Raji (cell line): ENCODE measurements around the gene RANGAP1.
A peak's percentile ranks its signal among the peaks of the same experiment; 100 is the strongest.

Source experiments
- POLR2A ChIP-seq: IDR thresholded peaks from 2 replicates; pipeline ENCODE4 v1.6.1; 2011; ENCODE audit warnings: low read depth, low read length, control low read depth; ENCODE audit not compliant: insufficient read depth

RANGAP1 gene

GRCh38 chr22:41204992-41205900, 80.7 kb downstream of the RANGAP1 start, which contains the start of gene L3MBTL2:
Gene L3MBTL2 (plus strand): TSS chr22:41205312. CDS start chr22:41205363, 51 bp downstream.
- TF ChIP-seq POLR2A = peak; percentile 91

GRCh38 chr22:41204066-41204465, 81.9 kb downstream of the RANGAP1 start:
- TF ChIP-seq POLR2A = no peak

DNA sequence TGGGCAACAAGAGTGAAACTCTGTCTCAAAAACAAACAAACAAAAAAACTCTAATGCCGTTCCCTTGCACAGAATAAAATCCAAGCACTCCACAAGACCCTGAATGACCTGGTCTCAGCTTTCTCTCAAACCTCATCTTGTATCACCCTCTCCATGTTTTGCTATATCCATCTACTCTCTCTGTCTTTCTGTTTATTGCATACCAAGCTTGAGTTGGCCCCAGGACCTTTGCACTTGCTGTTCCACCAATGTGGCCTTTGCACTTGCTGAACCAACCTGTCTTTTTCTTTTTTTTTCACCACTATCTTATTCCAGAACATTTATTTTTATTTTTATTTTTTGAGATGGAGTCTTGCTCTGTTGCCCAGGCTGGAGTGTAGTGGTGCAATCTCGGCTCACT, 82.9 kb downstream of the RANGAP1 start:
- no peak for TF ChIP-seq POLR2A

- no peak for TF ChIP-seq POLR2A
These were observed 84.8 kb downstream of the RANGAP1 start for GRCh38 chr22:41201141-41201540.

DNA sequence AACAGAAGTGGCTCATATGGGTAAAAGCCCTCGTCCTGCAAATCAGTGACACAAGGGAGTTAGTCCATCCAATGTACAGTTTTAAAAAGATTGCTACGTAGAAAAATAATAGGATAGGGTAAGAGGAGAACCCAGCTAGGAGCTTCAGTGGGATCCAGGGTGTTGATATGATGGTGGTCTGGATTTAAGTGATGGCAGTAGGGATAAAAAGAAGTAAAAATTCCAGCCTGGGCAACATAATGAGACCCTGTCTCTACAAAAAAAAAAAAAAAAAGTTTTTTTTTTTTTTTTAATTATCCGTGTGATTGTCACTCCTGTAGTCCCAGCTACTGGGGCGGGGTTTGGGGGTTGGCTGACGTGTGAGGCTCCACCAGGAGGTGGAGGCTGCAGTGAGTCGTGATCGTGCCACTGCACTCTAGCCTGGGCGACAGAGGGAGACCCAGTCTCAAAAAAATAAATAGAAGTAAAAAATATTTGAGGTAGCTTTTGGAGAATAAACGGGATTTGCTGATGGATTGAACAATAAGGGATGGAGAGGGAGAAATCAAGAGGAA, 87.9 kb downstream of the RANGAP1 start:
- no peak for TF ChIP-seq POLR2A

DNA sequence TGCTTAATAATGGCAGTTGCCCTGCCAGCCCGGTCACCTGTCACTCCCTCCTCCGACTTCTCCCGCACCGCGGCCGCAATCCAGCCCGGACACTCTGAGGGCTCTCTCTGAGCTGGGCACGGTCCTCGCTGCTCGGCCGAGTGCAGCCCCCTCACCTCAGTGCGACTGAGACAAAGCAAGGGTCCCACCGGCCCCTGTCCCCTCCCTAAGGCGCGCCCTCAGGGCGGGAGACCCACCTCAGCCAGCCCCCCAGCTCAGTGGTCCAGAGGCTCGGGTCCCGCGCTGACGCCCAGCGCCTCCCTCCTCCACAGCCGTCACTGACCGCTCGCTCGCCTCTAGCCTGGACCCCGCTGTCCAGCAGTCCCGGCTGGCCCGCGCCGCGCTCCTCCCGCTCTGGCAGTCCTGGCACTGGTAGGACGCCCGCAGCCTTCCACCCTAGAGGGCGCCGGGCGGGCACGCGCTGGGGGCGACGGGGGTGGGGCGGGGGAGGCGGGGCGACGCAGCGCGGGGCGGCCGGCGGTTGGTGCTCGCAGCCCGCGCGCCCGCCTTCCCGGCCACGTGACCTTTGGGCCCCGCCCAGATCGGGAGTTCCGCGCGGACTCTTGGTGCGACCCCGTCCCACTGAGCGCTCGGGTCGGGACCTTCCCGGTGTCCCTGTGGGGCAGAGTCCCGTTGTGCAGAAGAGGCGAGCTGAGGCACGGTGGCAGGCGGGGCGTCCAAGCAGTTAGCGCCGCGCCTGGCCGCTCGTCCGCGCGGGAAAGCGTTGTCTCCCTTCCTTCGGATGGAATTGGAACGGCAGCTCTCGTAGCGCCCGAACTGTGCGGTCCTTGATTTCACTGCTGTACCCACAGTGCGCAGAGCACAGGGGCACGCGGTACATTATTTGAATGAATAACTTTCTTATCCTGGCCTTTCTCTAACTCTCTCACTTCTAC, 88.7 kb downstream of the RANGAP1 start:
- peak; percentile 65 for TF ChIP-seq POLR2A
